Endodermal cell (in vitro differentiated cells): ENCODE results near the gene ANAPC10. TPM values are rescaled to one million over a fixed set of nuclear protein-coding genes. Genes with fewer than 3 reads are reported as not detected.

Experiments used
- DNase-seq: peaks from one replicate; pipeline ENCODE4 v3.0.0-alpha.2; 2017
- H3K27ac ChIP-seq: 2 replicates; pipeline ENCODE4 v1.5.1; 2013; ENCODE audit warnings: mild to moderate bottlenecking, low read depth, low read length, moderate library complexity
- H3K27me3 ChIP-seq: 2 replicates; pipeline ENCODE4 v1.6.1; 2013; ENCODE audit warnings: mild to moderate bottlenecking, low read length, moderate library complexity; ENCODE audit not compliant: insufficient read depth, control insufficient read depth, poor library complexity, severe bottlenecking
- H3K36me3 ChIP-seq: 2 replicates; pipeline ENCODE4 v1.7.0; 2013; ENCODE audit warnings: mild to moderate bottlenecking, low read length, moderate library complexity; ENCODE audit not compliant: control insufficient read depth, insufficient read depth
- H3K4me1 ChIP-seq: one replicate; pipeline ENCODE4 v1.7.0; 2013; ENCODE audit warnings: low read length; ENCODE audit not compliant: control insufficient read depth, insufficient read depth
- H3K4me3 ChIP-seq: 2 replicates; pipeline ENCODE4 v1.5.1; 2013; ENCODE audit warnings: mild to moderate bottlenecking, low read length, moderate library complexity
- H3K9ac ChIP-seq: 2 replicates; pipeline ENCODE4 v1.6.1; 2013; ENCODE audit warnings: mild to moderate bottlenecking, low read length, moderate library complexity; ENCODE audit not compliant: poor library complexity, severe bottlenecking; ENCODE audit errors: extremely low read depth
- H3K9me3 ChIP-seq: 2 replicates; pipeline ENCODE4 v1.6.1; 2013; ENCODE audit warnings: mild to moderate bottlenecking, low read length, moderate library complexity; ENCODE audit not compliant: control insufficient read depth
- H3K27ac Mint-ChIP-seq: 2 replicates; pipeline ENCODE4 v1.8.0; 2020; ENCODE audit warnings: mixed read lengths
- H3K27me3 Mint-ChIP-seq: 2 replicates; pipeline ENCODE4 v1.8.0; 2021; ENCODE audit warnings: mild to moderate bottlenecking, mixed read lengths; ENCODE audit not compliant: insufficient read depth
- H3K36me3 Mint-ChIP-seq: 2 replicates; pipeline ENCODE4 v1.8.0; 2020; ENCODE audit warnings: low read depth, mixed read lengths
- H3K4me1 Mint-ChIP-seq: 2 replicates; pipeline ENCODE4 v1.8.0; 2020; ENCODE audit warnings: mixed read lengths
- H3K4me3 Mint-ChIP-seq: 2 replicates; pipeline ENCODE4 v1.8.0; 2020; ENCODE audit warnings: mild to moderate bottlenecking, moderate library complexity, mixed read lengths
- H3K9me3 Mint-ChIP-seq: 2 replicates; pipeline ENCODE4 v1.8.0; 2020; ENCODE audit warnings: mild to moderate bottlenecking, mixed read lengths
- CTCF ChIP-seq: fragments of 200-600 bp; sonication (generic); conservative IDR thresholded peaks from 2 replicates; pipeline ENCODE4 v1.5.0; 2021; ENCODE audit warnings: antibody characterized with exemption, mild to moderate bottlenecking
- WGBS, 2 experiments: methylation state at CpG; one replicate each; pipeline versions ENCODE4 v1.1.5 to v1.1.7; 2013; ENCODE audit warnings: missing lambda C conversion rate in 2 of 2, mixed read lengths in 1 of 2; ENCODE audit not compliant: insufficient coverage in 1 of 2, insufficient read length in 1 of 2; 5-methylcytosine and 5-hydroxymethylcytosine counted together
- total RNA-seq, 2 donors: library from RNA; stranded (reverse); fragmentation: NEBNext Ultra II Directional in 1 of 2; extraction: Animal tissue kit (Norgen Biotek cat#: 25700) in 1 of 2; gene quantifications; 2 replicates in 1 of 2; 3 replicates in 1 of 2; pipeline ENCODE4 v1.2.1, GENCODE V29; 2021

Gene ANAPC10
- total RNA-seq, 2 donors from 2014 or later, result 25.0 to 29.6 TPM

- Histone ChIP-seq H3K9me3 (no peaks in the 10 kb centered on the region), H3K4me3 (no peak overlapping the region), H3K4me1 (no peaks in the 10 kb centered on the region), H3K27me3 (no peaks in the 10 kb centered on the region), H3K36me3 (peaks cover 10% of the 10 kb centered on the region), H3K27ac (no peak overlapping the region), H3K9ac (no peak overlapping the region)
- no peak for DNase-seq
- no peaks in the 10 kb centered on the region for H3K27me3 Mint-ChIP-seq
- no peak overlapping the region for H3K4me3 Mint-ChIP-seq
- no peak overlapping the region for H3K27ac Mint-ChIP-seq
- peaks cover 6% of the 10 kb centered on the region for H3K4me1 Mint-ChIP-seq
- H3K9me3 Mint-ChIP-seq, result no peaks in the 10 kb centered on the region
- 60 to 79% methylated on average over 1 to 3 of the region's 3 CpGs for WGBS, 2 experiments
- H3K36me3 Mint-ChIP-seq, result peaks cover 7% of the 10 kb centered on the region
- TF ChIP-seq CTCF, result no peak
These were observed 54.7 kb downstream of the ANAPC10 start for GRCh38 chr4:145043306-145043705.

- no peaks in the 10 kb centered on the region for H3K9me3 Mint-ChIP-seq
- no peak overlapping the region for H3K27ac ChIP-seq
- no peak for DNase-seq
These were observed 55.3 kb downstream of the ANAPC10 start for GRCh38 chr4:145042601-145043285.

GRCh38 chr4:145041378-145041777, 56.6 kb downstream of the ANAPC10 start:
- Histone ChIP-seq H3K4me3 (no peak overlapping the region), H3K9ac (no peak overlapping the region), H3K4me1 (no peaks in the 10 kb centered on the region), H3K9me3 (no peaks in the 10 kb centered on the region), H3K36me3 (peaks cover 10% of the 10 kb centered on the region), H3K27ac (no peak overlapping the region), H3K27me3 (no peaks in the 10 kb centered on the region)
- no peak for TF ChIP-seq CTCF
- H3K27ac Mint-ChIP-seq, result no peak overlapping the region
- 88 to 100% methylated on average over 1 to 3 of the region's 3 CpGs for WGBS, 2 experiments
- no peak overlapping the region for H3K4me3 Mint-ChIP-seq
- no peaks in the 10 kb centered on the region for H3K4me1 Mint-ChIP-seq
- no peak for DNase-seq
- H3K27me3 Mint-ChIP-seq, result no peaks in the 10 kb centered on the region
- peaks cover 7% of the 10 kb centered on the region for H3K36me3 Mint-ChIP-seq
- H3K9me3 Mint-ChIP-seq, result no peaks in the 10 kb centered on the region

More at GRCh38 chr4:145042601-145043285, 55.3 kb downstream of the ANAPC10 start:
- no peak overlapping the region for H3K4me3 Mint-ChIP-seq
- H3K4me3 ChIP-seq, result no peak overlapping the region
- H3K27ac Mint-ChIP-seq, result no peak overlapping the region
- H3K36me3 Mint-ChIP-seq, result peaks cover 7% of the 10 kb centered on the region
- no peaks in the 10 kb centered on the region for H3K9me3 ChIP-seq
- no peak for TF ChIP-seq CTCF
- WGBS, 2 experiments, result 100% methylated on average over 1 of the region's 3 CpGs; no CpG with 5 or more reads in 1 of the 2 experiments
- H3K36me3 ChIP-seq, result peaks cover 10% of the 10 kb centered on the region
- peaks cover 6% of the 10 kb centered on the region for H3K4me1 Mint-ChIP-seq
- no peak overlapping the region for H3K9ac ChIP-seq
- H3K27me3 Mint-ChIP-seq, result no peaks in the 10 kb centered on the region
- no peaks in the 10 kb centered on the region for H3K27me3 ChIP-seq
- no peaks in the 10 kb centered on the region for H3K4me1 ChIP-seq
